CD4-positive, CD25-positive, alpha-beta regulatory T cell (primary cell): Measurements from ENCODE around the gene EFHC1. TPM values are rescaled to one million over a fixed set of nuclear protein-coding genes. Genes with fewer than 3 reads are reported as not detected.

Source experiments
- ATAC-seq, 2 donors: fragments of 150-1000 bp; cut with Tn5 transposase; one replicate each; pipeline ENCODE4 v1.10.0; 2021; ENCODE audit warnings: low read depth in 2 of 2, moderate number of reproducible peaks in 2 of 2, moderate library complexity in 1 of 2
- DNase-seq, 3 donors: peaks; one replicate each; pipeline versions ENCODE4 v3.0.0 to v3.0.0-alpha.2; 2012 to 2022; ENCODE audit warnings: mixed read lengths in 1 of 3
- H3K27ac ChIP-seq: one replicate; pipeline ENCODE4 v1.7.0; 2013; ENCODE audit warnings: mild to moderate bottlenecking, low read length; ENCODE audit not compliant: insufficient read depth, poor library complexity, severe bottlenecking
- H3K27me3 ChIP-seq: one replicate; pipeline ENCODE4 v1.7.0; 2013; ENCODE audit warnings: low read length; ENCODE audit not compliant: control insufficient read depth, insufficient read depth
- H3K36me3 ChIP-seq: one replicate; pipeline ENCODE4 v1.7.0; 2013; ENCODE audit warnings: mild to moderate bottlenecking, low read length, moderate library complexity; ENCODE audit not compliant: control insufficient read depth, insufficient read depth
- H3K4me1 ChIP-seq: 2 replicates; pipeline ENCODE4 v1.7.0; 2013; ENCODE audit warnings: mild to moderate bottlenecking, low read length; ENCODE audit not compliant: insufficient read depth, control insufficient read depth, poor library complexity, severe bottlenecking
- H3K4me3 ChIP-seq: one replicate; pipeline ENCODE4 v1.7.0; 2013; ENCODE audit warnings: low read depth, mild to moderate bottlenecking, low read length, moderate library complexity
- H3K9me3 ChIP-seq, 2 experiments: 1 replicate in 1 of 2; 2 replicates in 1 of 2; pipeline ENCODE4 v1.7.0; 2013; ENCODE audit warnings: low read length in 2 of 2, mild to moderate bottlenecking in 1 of 2, moderate library complexity in 1 of 2; ENCODE audit not compliant: control insufficient read depth in 2 of 2
- H3K27ac Mint-ChIP-seq, 3 donors: one replicate each; pipeline ENCODE4 v1.8.0; 2020 to 2022; ENCODE audit warnings: mild to moderate bottlenecking in 3 of 3, mixed read lengths in 3 of 3, moderate library complexity in 2 of 3
- H3K27me3 Mint-ChIP-seq: one replicate; pipeline ENCODE4 v1.8.0; 2022; ENCODE audit warnings: mild to moderate bottlenecking, mixed read lengths
- H3K36me3 Mint-ChIP-seq: one replicate; pipeline ENCODE4 v1.8.0; 2020; ENCODE audit warnings: mixed read lengths
- H3K4me1 Mint-ChIP-seq, 4 donors: one replicate each; pipeline ENCODE4 v1.8.0; 2020 to 2022; ENCODE audit warnings: mixed read lengths in 4 of 4, mild to moderate bottlenecking in 1 of 4
- H3K4me3 Mint-ChIP-seq, 4 donors: one replicate each; pipeline ENCODE4 v1.8.0; 2020 to 2022; ENCODE audit warnings: mild to moderate bottlenecking in 4 of 4, mixed read lengths in 4 of 4, moderate library complexity in 3 of 4
- H3K9me3 Mint-ChIP-seq, 7 donors: one replicate each; pipeline ENCODE4 v1.8.0; 2020 to 2022; ENCODE audit warnings: mixed read lengths in 7 of 7, mild to moderate bottlenecking in 3 of 7, moderate library complexity in 2 of 7
- polyA plus RNA-seq, 4 donors: library from polyadenylated mRNA; unstranded; fragments of 300-500 nt; fragmentation: Illumina TruSeq; gene quantifications; one replicate each; pipeline ENCODE4 v1.2.3, GENCODE V29; 2021
- total RNA-seq: library from RNA; stranded (reverse); gene quantifications from one replicate; pipeline ENCODE4 v1.2.3, GENCODE V29; 2022

EFHC1 gene
- total and polyA plus RNA-seq, 5 donors from 2014 or later = 0.32 to 4.4 (median 2.1) TPM; not detected in 1

DNA sequence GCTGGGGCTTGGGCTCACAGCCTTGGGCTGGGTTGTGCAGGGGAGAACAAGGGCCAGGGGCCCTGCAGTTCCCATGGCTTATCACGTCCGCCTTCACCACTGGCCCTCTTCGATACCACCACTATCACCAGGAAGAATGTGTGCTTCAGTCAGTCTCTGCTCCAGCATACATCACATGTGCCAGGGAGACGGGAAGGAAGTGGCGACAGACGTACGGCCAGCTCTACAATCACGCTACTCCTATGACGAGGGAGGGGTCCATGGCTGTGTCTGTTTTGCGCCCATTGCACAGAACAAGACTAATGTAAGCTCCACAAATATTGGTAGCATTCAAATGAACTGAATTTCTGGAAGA is 84.6 kb downstream of the EFHC1 start:
- Mint-ChIP-seq H3K4me3 (no peak overlapping the region), H3K9me3 (no peaks in the 10 kb centered on the region), H3K36me3 (peaks cover 62% of the 10 kb centered on the region), H3K27me3 (no peaks in the 10 kb centered on the region), H3K4me1 (peaks cover 0 to 4% (median 0%) of the 10 kb centered on the region in 4 donors), H3K27ac (no peak overlapping the region)
- H3K4me3 ChIP-seq = no peak overlapping the region
- no peaks in the 10 kb centered on the region for H3K4me1 ChIP-seq
- no peaks in the 10 kb centered on the region for H3K27me3 ChIP-seq
- H3K9me3 ChIP-seq = no peaks in the 10 kb centered on the region
- DNase-seq (no peak), ATAC-seq (no peak)
- no peak overlapping the region for H3K27ac ChIP-seq
- peaks cover 28% of the 10 kb centered on the region for H3K36me3 ChIP-seq

- Mint-ChIP-seq H3K4me1 (peaks cover 0 to 4% (median 1%) of the 10 kb centered on the region in 4 donors), H3K36me3 (peaks cover 70% of the 10 kb centered on the region), H3K4me3 (no peak overlapping the region), H3K27me3 (no peaks in the 10 kb centered on the region), H3K27ac (no peak overlapping the region), H3K9me3 (no peaks in the 10 kb centered on the region)
- H3K9me3 ChIP-seq = no peaks in the 10 kb centered on the region
- H3K27me3 ChIP-seq = no peaks in the 10 kb centered on the region
- DNase-seq = no peak
- H3K27ac ChIP-seq = no peak overlapping the region
- H3K4me3 ChIP-seq = no peak overlapping the region
- ATAC-seq = no peak
- peaks cover 28% of the 10 kb centered on the region for H3K36me3 ChIP-seq
- no peaks in the 10 kb centered on the region for H3K4me1 ChIP-seq
Measured at GRCh38 chr6:52505726-52506409, 85.7 kb downstream of the EFHC1 start.

DNA sequence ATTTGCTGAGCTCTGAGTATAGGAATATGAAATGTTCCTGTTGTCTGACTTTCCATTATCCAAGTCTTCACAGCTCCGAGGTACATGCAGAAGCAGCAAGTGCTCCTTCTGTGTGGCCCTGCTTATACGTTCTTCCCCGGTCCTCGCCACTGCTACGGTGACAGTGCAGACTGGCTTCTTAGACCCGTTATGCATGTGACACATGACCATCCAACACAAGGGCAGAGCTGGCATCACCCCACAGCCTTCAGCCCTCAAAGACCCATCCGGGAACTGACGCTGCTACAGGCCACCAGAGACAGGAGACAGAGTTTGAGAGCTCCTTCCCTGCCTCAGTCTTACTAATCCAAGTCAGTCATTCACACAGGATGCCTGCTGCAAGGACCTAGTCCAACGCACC is 86.3 kb downstream of the EFHC1 start:
- ATAC-seq (no peak), DNase-seq (no peak)
- H3K4me3 ChIP-seq = no peak overlapping the region
- H3K27ac ChIP-seq = no peak overlapping the region
- H3K36me3 Mint-ChIP-seq = peaks cover 67% of the 10 kb centered on the region
- H3K27me3 ChIP-seq = no peaks in the 10 kb centered on the region
- H3K27ac Mint-ChIP-seq = no peak overlapping the region
- H3K36me3 ChIP-seq = peaks cover 28% of the 10 kb centered on the region
- H3K27me3 Mint-ChIP-seq = no peaks in the 10 kb centered on the region
- no peaks in the 10 kb centered on the region for H3K9me3 ChIP-seq
- H3K4me3 Mint-ChIP-seq = no peak overlapping the region
- no peaks in the 10 kb centered on the region for H3K9me3 Mint-ChIP-seq
- H3K4me1 Mint-ChIP-seq = peaks cover 0 to 4% (median 2%) of the 10 kb centered on the region in 4 donors
- no peaks in the 10 kb centered on the region for H3K4me1 ChIP-seq

GRCh38 chr6:52507557-52508260 is 87.6 kb downstream of the EFHC1 start:
- no peaks in the 10 kb centered on the region for H3K27me3 Mint-ChIP-seq
- H3K4me3 Mint-ChIP-seq = no peak overlapping the region
- no peak for DNase-seq
- H3K36me3 ChIP-seq = peaks cover 30% of the 10 kb centered on the region
- no peak for ATAC-seq
- H3K4me3 ChIP-seq = no peak overlapping the region
- H3K27ac ChIP-seq = no peak overlapping the region
- H3K4me1 Mint-ChIP-seq = peaks cover 0 to 4% (median 2%) of the 10 kb centered on the region in 4 donors
- H3K27ac Mint-ChIP-seq = no peak overlapping the region
- H3K9me3 Mint-ChIP-seq = no peaks in the 10 kb centered on the region
- H3K9me3 ChIP-seq = no peaks in the 10 kb centered on the region
- H3K27me3 ChIP-seq = no peaks in the 10 kb centered on the region
- no peaks in the 10 kb centered on the region for H3K4me1 ChIP-seq
- H3K36me3 Mint-ChIP-seq = peaks cover 57% of the 10 kb centered on the region

DNA sequence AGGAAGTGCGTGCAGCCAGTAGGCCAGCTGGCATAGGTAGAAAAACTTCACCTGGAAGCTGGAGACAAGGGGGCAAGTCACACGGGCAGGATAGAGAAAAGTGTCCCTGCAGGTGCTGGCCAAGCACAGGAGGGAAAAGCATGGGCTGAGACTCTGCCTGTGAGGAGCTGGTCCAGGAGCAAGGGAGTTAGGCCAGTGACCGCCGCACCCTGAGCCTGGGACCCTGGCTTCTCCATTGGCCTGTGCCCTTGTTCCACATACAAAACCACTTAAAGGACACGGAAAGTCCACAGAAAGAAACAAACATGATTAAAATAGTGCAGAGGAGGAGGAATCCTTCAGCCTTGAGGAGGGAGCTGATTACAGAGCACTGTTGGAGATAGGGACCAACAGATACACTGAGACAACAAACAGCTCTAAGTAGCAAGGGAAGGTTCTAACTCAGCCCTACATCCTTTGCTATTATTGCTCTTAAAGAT is 88.2 kb downstream of the EFHC1 start:
- Histone ChIP-seq H3K4me3 (no peak overlapping the region), H3K27me3 (no peaks in the 10 kb centered on the region), H3K4me1 (no peaks in the 10 kb centered on the region), H3K36me3 (peaks cover 30% of the 10 kb centered on the region), H3K27ac (no peak overlapping the region), H3K9me3 (no peaks in the 10 kb centered on the region)
- H3K9me3 Mint-ChIP-seq = no peaks in the 10 kb centered on the region
- DNase-seq (no peak), ATAC-seq (no peak)
- H3K4me1 Mint-ChIP-seq = peaks cover 0 to 4% (median 2%) of the 10 kb centered on the region in 4 donors
- no peak overlapping the region for H3K27ac Mint-ChIP-seq
- no peaks in the 10 kb centered on the region for H3K27me3 Mint-ChIP-seq
- H3K4me3 Mint-ChIP-seq = no peak overlapping the region
- peaks cover 55% of the 10 kb centered on the region for H3K36me3 Mint-ChIP-seq

DNA sequence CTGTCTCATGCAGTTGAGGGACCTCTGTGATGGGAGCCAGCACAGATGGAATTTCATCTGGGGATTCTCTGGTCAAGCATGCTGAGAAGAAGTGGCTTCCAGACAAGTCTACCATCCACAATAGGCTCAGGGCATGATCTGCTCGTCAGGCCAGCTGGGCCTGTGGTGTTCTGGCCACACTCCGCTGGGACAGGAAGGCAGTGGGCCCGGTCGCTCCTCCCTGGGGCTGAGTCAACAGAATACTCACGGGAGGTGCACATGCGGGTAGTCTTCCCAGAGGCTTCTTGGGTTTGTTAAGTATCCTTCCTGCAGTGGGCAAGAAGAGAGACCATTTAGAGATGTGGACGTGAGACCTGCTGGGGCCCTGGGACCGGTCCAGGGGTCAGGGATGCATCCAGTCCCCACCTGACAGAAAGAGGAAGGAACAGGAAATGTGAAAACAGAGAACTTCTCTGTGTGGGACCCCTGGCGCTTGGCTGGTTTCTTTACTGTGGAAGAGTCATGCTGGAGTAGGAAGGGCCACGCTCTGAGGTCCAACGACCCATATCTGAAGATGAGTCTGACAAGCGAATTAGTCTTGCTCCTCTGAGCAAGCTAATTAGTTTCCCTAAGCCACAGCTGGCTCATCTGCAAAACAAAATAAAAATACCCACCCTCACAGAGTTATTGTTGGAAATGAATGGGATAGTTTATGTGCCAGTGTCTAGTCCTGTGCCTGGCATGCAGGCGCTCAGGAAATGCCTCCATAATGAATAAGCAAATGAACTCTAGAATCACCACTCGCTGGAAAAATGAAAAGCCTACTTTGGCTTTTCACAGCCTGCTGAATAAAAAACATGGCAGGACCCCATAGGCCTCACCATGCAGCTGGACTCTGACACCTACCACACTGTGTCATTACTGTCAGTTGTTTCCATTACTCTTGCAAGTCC is 89.4 kb downstream of the EFHC1 start:
- ATAC-seq = no peak
- Histone ChIP-seq H3K4me1 (no peaks in the 10 kb centered on the region), H3K27me3 (no peaks in the 10 kb centered on the region), H3K9me3 (no peaks in the 10 kb centered on the region), H3K27ac (no peak overlapping the region), H3K36me3 (peaks cover 43% of the 10 kb centered on the region), H3K4me3 (no peak overlapping the region)
- peaks cover 65% of the 10 kb centered on the region for H3K36me3 Mint-ChIP-seq
- no peak overlapping the region for H3K27ac Mint-ChIP-seq
- no peaks in the 10 kb centered on the region for H3K27me3 Mint-ChIP-seq
- peaks cover 0 to 4% (median 2%) of the 10 kb centered on the region in 4 donors for H3K4me1 Mint-ChIP-seq
- DNase-seq = no peak
- H3K4me3 Mint-ChIP-seq = no peak overlapping the region
- H3K9me3 Mint-ChIP-seq = no peaks in the 10 kb centered on the region

GRCh38 chr6:52510213-52510562 is 90.0 kb downstream of the EFHC1 start:
- ATAC-seq = no peak
- H3K36me3 Mint-ChIP-seq = peaks cover 65% of the 10 kb centered on the region

More at GRCh38 chr6:52510213-52510562, 90.0 kb downstream of the EFHC1 start:
- H3K4me1 ChIP-seq = no peaks in the 10 kb centered on the region
- Mint-ChIP-seq H3K27me3 (no peaks in the 10 kb centered on the region), H3K27ac (no peak overlapping the region), H3K9me3 (no peaks in the 10 kb centered on the region), H3K4me3 (no peak overlapping the region), H3K4me1 (peaks cover 0 to 9% (median 2%) of the 10 kb centered on the region in 4 donors)
- no peaks in the 10 kb centered on the region for H3K9me3 ChIP-seq
- no peak overlapping the region for H3K27ac ChIP-seq
- H3K4me3 ChIP-seq = no peak overlapping the region
- DNase-seq = no peak
- peaks cover 47% of the 10 kb centered on the region for H3K36me3 ChIP-seq
- H3K27me3 ChIP-seq = no peaks in the 10 kb centered on the region
